Anterior cingulate cortex (tissue), 58 donors: ENCODE data around the gene ERVMER34-1.

ENCODE experiments used
- DNase-seq, 58 donors: peaks; one replicate each; lab custom pipeline; 2025; lab: John Stamatoyannopoulos, UW

Gene ERVMER34-1, protein sequence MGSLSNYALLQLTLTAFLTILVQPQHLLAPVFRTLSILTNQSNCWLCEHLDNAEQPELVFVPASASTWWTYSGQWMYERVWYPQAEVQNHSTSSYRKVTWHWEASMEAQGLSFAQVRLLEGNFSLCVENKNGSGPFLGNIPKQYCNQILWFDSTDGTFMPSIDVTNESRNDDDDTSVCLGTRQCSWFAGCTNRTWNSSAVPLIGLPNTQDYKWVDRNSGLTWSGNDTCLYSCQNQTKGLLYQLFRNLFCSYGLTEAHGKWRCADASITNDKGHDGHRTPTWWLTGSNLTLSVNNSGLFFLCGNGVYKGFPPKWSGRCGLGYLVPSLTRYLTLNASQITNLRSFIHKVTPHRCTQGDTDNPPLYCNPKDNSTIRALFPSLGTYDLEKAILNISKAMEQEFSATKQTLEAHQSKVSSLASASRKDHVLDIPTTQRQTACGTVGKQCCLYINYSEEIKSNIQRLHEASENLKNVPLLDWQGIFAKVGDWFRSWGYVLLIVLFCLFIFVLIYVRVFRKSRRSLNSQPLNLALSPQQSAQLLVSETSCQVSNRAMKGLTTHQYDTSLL

DNA sequence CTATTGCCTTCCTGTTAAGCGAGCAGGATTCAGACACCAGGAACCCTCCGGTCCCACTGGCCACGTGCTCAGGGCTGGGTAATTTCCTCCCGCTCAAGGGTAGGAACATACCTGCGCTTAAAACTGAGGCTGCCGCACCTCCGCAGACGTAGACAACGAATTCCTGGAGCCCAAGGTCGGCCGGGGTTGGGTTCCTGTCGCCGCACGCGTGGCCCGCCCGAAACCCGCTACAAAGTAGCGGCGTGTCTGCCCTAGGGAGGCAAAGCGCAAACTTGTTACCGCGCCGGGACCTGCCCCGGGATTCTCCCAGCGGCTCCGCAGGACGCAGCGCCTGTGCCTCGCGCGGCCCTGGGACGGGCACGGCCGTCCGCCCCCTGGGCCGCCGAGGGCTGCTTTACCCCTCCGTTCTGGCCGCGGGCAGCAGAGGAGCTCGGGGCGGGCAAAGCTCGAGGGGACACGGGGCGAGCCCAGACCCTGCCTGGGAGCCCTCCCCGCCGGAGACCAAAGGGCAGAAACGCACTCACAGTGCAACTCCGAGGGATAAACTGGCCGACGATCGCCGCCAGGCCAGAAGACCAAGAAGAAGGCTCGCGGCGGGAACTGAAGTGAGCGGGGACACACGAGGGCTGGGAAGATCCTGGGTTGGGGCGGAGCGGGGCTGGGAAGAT lies at the start of gene ERVMER34-1:
Gene ERVMER34-1 (minus strand): TSS at position 607 of the 668 bp plus-strand sequence. CDS start 5,905 bp downstream, outside the sequence.
- peak in 3 of 58 donors; percentile 9 to 18 (median 15) for DNase-seq

DNA sequence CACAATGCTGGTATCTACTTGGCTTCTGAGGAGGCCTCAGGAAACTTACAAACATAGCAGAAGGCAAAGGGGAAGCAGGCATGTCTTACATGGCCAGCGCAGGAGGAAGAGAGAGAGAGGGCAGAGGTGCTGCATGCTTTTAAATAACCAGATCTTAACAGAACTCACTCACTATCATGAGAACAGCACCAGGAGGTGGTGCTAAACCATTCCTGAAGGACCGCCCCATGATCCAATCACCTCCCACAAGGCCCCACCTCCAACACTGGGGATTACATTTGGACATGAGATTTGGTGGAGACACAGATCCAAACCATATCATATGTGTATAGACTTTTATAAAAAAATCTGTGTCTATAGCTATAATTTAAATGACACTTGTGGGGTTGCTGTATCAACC lies 48.6 kb upstream of the ERVMER34-1 start:
- no peak for DNase-seq

DNA sequence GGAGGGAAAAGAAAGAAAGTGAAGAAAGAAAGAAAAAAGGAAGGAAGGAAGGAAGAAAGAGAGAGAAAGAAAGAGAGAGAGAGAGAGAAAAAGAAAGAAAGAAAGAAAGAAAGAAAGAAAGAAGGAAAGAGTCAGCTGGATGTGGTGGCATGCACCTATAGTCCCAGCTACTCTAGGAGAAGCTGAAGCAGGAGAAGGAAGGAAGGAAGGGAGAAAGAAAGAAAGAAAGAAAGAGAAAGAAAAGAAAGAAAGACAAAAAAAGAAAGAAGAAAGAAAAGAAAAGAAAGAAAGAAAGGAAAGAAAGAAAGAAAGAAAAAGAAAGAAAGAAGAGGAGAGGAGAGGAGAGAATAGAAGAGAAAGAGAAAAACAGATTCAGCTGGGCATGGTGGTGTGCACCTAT lies 44.3 kb upstream of the ERVMER34-1 start:
- no peak for DNase-seq

DNA sequence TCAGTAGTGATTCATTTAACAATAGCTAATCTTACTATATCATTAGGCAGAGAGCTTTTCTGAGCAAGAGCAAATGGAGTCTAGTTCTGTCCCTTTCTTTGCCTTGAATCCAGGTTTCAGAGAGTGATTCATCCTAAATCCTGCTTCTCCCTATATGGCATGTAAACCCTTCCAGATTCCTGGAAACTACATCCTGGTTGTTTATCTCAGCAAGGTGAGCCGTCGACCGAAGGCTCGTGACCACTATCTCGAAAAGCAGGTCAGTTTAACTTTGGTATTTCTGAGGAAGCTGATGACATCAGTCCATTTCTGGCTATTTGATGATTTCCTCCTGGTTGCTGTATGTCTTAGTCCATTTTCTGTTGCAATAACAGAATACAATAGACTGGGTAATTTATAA lies 40.7 kb upstream of the ERVMER34-1 start:
- no peak for DNase-seq

DNA sequence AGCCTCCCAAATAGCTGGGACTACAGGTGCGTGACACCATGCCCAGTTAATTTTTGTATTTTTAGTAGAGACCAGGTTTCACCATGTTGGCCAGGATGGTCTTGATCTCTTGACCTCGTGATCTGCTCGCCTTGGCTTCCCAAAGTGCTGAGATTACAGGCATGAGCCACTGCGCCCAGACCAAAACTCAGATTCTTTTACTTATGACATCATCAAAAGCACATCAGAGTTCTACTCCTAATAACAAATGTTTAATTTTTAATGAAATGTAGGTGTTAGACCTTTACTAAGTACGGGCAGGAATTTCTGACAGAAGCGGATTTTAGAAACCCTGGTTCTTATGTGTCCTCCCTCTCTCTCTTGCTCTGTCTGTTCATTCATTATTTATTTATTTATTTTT lies 38.5 kb upstream of the ERVMER34-1 start:
- DNase-seq = no peak

DNA sequence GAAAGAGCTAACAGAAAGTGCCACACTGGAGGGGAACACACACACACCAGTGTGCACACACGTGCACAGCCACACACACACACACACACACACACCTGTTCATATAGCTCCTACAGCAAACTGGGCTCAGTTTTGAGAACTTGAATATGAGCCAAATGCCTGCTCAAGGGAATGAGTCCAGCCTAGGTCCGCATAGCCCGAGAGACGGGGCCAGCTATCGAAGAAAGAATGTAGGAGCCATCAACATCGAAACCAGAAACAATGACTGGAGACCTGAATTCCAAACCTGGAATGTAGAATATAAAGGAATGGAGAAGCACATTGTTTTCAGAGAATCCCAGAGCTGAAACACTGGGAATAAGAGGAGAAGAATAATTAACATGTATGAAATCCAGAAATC lies 37.6 kb upstream of the ERVMER34-1 start:
- DNase-seq = no peak

DNA sequence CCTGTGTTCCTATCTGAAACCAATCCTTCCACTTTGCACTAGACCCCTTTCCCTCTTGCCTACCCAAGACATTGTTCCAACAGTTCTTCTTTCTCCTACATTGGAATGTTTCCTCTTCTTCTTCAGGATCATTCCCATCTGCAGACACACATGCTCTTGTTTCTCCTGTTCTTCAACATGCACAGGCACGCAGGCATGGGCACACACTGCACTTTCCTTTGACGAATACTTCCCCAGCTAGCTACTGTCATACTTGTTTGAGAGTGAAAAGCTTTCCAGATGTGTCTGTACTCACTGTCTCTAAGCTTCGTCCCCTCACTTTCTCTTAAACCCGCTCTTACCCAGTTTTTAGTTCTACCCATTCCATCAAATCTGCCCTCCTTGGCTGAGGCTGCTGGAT lies 31.8 kb upstream of the ERVMER34-1 start:
- DNase-seq = no peak

DNA sequence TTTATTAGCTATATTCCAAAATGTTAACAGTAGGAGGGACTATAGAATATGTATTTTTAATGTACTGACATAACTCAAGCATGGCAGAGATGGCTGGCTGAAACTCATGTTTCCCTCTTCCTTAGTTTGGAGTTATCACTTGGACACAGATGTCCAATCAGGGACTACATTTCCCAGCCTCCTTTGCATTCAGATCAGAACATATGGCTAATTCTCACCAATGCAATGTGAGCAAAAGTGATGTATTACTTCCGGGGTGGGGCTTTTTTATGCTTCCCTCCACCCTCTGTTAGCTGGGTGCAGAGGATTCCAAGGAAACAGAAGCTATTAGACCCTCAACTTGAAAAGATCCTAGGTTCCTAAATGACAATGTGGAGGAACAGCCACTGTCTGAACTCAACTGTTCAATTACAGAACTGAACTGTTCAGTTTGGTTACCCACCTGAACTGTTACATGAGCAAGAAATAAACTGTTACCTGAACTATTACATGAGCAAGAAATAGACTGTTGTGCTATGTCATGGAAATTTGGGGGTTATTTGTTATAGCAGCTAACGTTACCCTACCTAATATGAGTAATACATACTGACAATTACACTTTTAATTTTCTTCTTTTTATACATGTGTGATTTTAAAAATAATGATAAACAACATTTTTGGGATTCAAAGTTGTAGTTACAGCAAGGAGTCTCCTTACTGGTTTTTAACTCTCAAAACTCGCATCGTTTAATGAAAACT lies 29.6 kb upstream of the ERVMER34-1 start:
- DNase-seq = peak in 2 of 58 donors; percentile 5 to 10

DNA sequence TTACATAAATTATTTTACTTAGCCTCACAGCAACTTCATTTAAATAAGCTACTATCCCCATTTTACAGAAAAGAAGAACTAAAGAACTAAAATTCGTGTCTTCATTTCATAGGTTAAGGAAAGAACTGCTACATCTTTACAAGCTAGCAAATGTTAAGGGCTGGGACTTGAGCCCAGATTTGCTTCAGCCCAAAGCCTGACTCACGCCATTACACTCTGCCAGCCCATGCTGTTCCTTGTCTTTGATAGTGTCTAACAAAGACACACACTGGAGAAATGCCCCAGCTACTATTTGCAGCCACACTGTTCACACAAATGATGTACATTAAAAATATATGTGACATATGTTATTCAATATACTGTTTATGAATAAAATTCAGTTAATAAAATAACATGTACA lies 29.0 kb upstream of the ERVMER34-1 start:
- peak in 28 of 58 donors; percentile 1 to 57 (median 10) for DNase-seq

DNA sequence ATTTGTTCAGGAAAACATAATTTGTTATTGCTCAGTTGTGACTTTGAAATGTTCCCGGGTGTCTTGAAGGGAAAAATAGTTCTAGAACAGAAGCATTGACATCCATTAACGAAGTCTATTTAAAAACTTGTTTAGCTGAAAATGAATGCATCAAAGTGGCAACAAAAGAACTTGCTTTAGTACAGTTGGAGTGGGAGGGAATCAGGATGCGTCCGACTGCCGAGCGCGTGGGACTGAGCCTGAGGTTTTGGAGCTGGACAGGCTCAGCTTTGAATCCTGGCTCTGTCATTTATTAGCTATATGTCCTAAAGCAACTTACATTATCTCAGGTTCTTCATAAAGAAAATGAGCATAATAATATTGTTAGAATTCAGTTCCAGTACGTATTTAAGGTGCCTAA lies 9.0 kb upstream of the ERVMER34-1 start:
- DNase-seq = peak in 1 of 58 donors; percentile 0

DNA sequence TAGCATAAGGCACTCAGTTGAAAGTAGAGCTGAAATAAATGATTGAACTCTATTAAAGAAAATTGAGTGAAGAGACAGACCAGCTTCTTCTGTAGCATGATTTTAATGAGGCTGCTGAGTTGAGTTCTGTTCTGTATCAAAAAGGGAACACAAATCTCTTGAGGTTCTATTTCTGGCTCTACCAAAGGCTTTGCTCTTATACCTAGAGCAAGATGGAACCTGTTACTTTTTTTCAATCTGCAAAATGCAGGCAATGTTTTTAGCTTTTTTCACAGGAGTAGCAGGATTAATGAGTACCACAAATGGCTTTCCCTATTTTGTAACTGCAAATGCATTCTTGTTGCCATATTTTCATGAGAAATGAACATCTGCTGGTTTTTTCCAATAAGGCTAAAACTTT lies 4.2 kb upstream of the ERVMER34-1 start:
- peak in 2 of 58 donors; percentile 12 to 26 for DNase-seq

DNA sequence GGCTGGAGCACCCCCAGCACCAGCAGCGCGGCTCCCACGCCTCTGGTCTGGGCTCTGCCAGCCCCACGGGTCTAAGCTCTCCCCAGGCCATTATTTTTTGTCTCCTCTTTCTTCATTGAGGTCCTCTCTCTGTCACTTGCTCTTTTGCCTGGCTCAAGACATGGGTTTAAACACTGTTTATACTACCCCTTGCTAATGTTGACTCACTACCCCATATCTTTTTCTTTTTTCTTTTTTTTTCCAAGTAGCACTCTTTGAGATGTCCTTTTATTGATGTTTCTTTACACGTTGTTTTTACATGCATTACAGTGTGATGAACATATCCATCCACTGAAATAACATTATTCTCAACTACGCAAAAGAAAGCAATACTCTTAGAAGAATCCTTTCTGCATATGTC lies 1.7 kb upstream of the ERVMER34-1 start:
- no peak for DNase-seq

DNA sequence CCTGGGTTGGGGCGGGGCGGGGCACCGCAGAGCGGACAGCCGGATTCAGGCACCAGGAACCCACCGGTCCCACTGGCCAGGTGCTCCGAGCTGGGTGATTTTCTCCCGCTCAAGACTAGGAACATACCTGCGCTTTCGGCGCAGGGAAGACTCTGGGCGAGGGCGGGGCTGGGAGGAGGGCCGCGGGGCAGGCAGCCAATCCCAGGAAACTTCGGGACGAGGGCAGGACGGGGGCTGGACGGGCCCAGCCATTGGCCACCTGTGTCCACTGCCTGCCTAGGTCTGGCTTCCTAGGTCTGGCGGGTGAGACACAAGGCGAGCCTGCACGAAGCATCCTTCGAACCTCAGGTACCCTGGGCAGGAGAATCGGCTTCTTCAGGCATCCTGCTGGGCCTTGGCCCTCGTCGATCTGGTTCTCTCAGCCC lies 274 bp upstream of the ERVMER34-1 start:
- DNase-seq = peak in 11 of 58 donors; percentile 2 to 24 (median 9)

DNA sequence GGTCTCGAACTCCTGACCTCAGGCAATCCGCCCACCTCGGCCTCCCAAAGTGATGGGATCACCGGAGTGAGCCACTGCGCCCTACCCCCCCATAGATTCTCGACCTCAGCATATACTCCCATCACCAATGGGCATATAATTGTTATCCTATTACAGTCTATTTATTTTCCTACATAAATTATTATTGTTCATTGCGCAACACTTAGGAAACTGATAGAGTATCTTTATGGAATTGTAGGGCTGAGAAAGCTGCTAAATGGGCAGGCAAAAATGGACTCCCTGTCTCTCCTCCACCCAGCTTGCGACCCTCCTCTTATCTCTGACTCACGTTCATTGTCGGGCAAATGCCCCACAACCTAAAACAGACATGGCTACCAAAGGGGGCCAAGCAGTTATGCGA lies 1.0 kb downstream of the ERVMER34-1 start:
- DNase-seq = no peak

DNA sequence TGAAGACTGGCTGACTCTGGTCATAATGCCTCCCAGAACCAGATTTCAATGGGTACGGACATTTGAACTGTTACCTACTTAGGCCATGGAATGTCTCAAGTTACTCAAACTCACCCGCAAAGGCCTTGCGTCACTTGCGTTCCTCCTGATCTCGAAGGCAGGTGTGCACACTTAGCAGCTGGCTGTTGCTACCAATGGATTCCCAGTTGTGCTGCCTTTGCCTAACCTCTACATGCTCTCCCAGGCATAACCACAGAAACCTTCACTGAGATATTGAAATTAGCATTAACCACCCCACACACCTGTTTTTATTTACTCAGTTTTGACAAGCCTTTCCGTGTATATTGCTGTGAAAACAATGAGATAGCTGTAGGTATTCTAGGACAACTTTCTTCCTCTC lies 2.8 kb downstream of the ERVMER34-1 start:
- DNase-seq = no peak

DNA sequence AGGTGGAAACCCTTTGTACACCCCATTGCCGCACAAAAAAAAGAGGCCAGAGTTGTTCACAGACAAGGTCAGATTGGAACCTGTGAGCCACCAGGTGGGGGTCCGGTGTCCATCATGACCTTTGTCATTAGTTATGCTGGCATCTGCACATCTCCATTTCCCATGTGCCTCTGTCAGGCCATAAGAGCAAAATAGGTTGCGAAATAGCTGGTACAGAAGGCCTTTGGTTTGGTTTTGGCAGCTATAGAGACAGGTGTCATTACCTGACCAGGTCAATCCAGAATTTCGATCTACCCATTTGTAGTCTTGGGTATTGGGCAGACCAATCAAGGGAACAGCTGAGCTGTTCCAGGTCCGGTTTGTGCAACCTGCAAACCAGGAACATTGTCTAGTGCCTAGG lies 6.6 kb downstream of the ERVMER34-1 start:
- DNase-seq = no peak

DNA sequence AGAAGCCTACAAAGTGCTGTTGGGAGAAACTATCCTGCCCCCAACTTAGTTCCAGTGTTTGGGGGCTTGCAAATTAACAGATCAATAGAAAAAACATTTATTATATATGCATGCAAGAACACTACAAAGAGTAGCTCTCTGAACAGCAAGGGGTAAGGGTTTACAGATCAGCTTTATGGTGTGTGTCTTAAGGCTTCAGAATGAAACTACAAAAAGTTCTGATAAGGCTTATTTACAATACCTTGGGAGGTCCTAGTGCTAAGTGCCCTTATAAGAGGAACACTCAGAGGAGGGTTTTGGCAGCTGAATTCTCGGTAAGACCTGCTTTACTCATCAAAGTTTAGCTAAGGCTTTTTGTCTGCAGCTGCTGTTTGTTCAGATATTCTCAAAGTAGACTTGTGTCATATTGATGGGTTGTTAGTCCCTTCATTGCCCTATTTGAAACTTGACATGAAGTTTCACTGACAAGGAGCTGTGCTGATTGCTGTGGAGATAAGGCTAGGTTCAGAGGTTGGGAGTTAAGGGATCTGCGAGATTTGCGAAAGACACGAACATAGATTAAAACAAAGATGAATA lies 7.7 kb downstream of the ERVMER34-1 start:
- no peak for DNase-seq

DNA sequence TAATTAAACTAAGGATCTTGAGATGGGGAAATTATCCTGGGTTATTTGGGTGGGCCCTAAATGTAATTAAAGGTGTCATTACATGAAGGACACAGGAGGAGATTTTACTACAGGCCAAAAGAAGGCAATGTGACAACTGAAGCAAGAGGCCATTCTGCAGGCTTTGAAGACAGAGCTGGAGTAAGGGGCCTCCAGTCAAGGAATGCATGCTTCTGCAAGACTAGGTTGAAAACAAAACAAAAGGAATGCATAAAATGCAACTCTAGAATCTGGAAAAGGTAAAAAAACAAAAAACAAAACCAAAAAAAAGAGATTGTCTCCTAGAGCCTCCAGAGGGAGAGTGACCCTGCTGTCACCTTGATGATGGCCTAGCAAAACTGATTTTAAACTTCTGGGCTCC lies 21.6 kb downstream of the ERVMER34-1 start:
- no peak for DNase-seq

DNA sequence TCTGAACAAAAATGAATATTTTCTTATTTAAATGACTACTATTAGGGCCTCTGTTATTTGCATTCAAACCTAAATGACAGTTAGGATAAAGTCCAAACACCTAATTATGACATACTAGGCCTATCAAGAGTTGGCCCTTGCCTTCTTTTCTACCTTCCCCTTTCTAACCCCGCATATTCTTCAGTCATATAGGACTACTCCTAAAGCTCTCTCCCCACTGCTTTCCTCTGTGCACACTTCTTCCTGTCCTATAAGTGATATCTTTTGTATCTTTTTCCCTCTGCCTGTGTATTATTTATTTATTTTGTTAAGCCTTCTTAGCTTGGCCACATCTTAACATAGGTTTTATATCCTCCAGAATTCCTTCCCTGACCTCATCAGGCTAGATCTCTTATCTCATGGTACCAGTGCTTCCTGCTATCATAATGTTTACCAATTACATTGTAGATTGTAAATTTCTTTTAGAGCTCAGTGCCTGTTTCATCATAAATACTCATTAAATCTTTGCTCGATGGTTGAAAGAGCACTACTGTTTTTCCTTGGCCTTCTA lies 22.5 kb downstream of the ERVMER34-1 start:
- DNase-seq = no peak
